CD4-positive, CD25-positive, alpha-beta regulatory T cell (primary cell): Measurements from ENCODE around the gene ROBO2. TPM values are rescaled to one million over a fixed set of nuclear protein-coding genes. Genes with fewer than 3 reads are reported as not detected.

Experiments
- ATAC-seq, 2 donors: fragments of 150-1000 bp; cut with Tn5 transposase; one replicate each; pipeline ENCODE4 v1.10.0; 2021; ENCODE audit warnings: low read depth in 2 of 2, moderate number of reproducible peaks in 2 of 2, moderate library complexity in 1 of 2
- DNase-seq, 3 donors: peaks; one replicate each; pipeline versions ENCODE4 v3.0.0 to v3.0.0-alpha.2; 2012 to 2022; ENCODE audit warnings: mixed read lengths in 1 of 3
- H3K27ac ChIP-seq: one replicate; pipeline ENCODE4 v1.7.0; 2013; ENCODE audit warnings: mild to moderate bottlenecking, low read length; ENCODE audit not compliant: insufficient read depth, poor library complexity, severe bottlenecking
- H3K27me3 ChIP-seq: one replicate; pipeline ENCODE4 v1.7.0; 2013; ENCODE audit warnings: low read length; ENCODE audit not compliant: control insufficient read depth, insufficient read depth
- H3K36me3 ChIP-seq: one replicate; pipeline ENCODE4 v1.7.0; 2013; ENCODE audit warnings: mild to moderate bottlenecking, low read length, moderate library complexity; ENCODE audit not compliant: control insufficient read depth, insufficient read depth
- H3K4me1 ChIP-seq: 2 replicates; pipeline ENCODE4 v1.7.0; 2013; ENCODE audit warnings: mild to moderate bottlenecking, low read length; ENCODE audit not compliant: insufficient read depth, control insufficient read depth, poor library complexity, severe bottlenecking
- H3K4me3 ChIP-seq: one replicate; pipeline ENCODE4 v1.7.0; 2013; ENCODE audit warnings: low read depth, mild to moderate bottlenecking, low read length, moderate library complexity
- H3K9me3 ChIP-seq, 2 experiments: 1 replicate in 1 of 2; 2 replicates in 1 of 2; pipeline ENCODE4 v1.7.0; 2013; ENCODE audit warnings: low read length in 2 of 2, mild to moderate bottlenecking in 1 of 2, moderate library complexity in 1 of 2; ENCODE audit not compliant: control insufficient read depth in 2 of 2
- H3K27ac Mint-ChIP-seq, 3 donors: one replicate each; pipeline ENCODE4 v1.8.0; 2020 to 2022; ENCODE audit warnings: mild to moderate bottlenecking in 3 of 3, mixed read lengths in 3 of 3, moderate library complexity in 2 of 3
- H3K27me3 Mint-ChIP-seq: one replicate; pipeline ENCODE4 v1.8.0; 2022; ENCODE audit warnings: mild to moderate bottlenecking, mixed read lengths
- H3K36me3 Mint-ChIP-seq: one replicate; pipeline ENCODE4 v1.8.0; 2020; ENCODE audit warnings: mixed read lengths
- H3K4me1 Mint-ChIP-seq, 4 donors: one replicate each; pipeline ENCODE4 v1.8.0; 2020 to 2022; ENCODE audit warnings: mixed read lengths in 4 of 4, mild to moderate bottlenecking in 1 of 4
- H3K4me3 Mint-ChIP-seq, 4 donors: one replicate each; pipeline ENCODE4 v1.8.0; 2020 to 2022; ENCODE audit warnings: mild to moderate bottlenecking in 4 of 4, mixed read lengths in 4 of 4, moderate library complexity in 3 of 4
- H3K9me3 Mint-ChIP-seq, 7 donors: one replicate each; pipeline ENCODE4 v1.8.0; 2020 to 2022; ENCODE audit warnings: mixed read lengths in 7 of 7, mild to moderate bottlenecking in 3 of 7, moderate library complexity in 2 of 7
- polyA plus RNA-seq, 4 donors: library from polyadenylated mRNA; unstranded; fragments of 300-500 nt; fragmentation: Illumina TruSeq; gene quantifications; one replicate each; pipeline ENCODE4 v1.2.3, GENCODE V29; 2021
- total RNA-seq: library from RNA; stranded (reverse); gene quantifications from one replicate; pipeline ENCODE4 v1.2.3, GENCODE V29; 2022

Gene ROBO2
- total and polyA plus RNA-seq, 5 donors from 2014 or later = not detected

- Histone ChIP-seq H3K27ac (no peak overlapping the region), H3K27me3 (no peaks in the 10 kb centered on the region), H3K4me1 (no peaks in the 10 kb centered on the region), H3K4me3 (no peak overlapping the region), H3K36me3 (no peaks in the 10 kb centered on the region), H3K9me3 (peaks cover 0 to 4% of the 10 kb centered on the region in 2 experiments)
- ATAC-seq (no peak), DNase-seq (no peak)
- Mint-ChIP-seq H3K27ac (no peak overlapping the region), H3K4me1 (no peaks in the 10 kb centered on the region), H3K4me3 (no peak overlapping the region), H3K9me3 (peaks cover 3 to 29% (median 12%) of the 10 kb centered on the region in 7 donors), H3K27me3 (no peaks in the 10 kb centered on the region), H3K36me3 (no peaks in the 10 kb centered on the region)
Measured at GRCh38 chr3:77026904-77027634, 12.8 kb upstream of the ROBO2 start.

DNA sequence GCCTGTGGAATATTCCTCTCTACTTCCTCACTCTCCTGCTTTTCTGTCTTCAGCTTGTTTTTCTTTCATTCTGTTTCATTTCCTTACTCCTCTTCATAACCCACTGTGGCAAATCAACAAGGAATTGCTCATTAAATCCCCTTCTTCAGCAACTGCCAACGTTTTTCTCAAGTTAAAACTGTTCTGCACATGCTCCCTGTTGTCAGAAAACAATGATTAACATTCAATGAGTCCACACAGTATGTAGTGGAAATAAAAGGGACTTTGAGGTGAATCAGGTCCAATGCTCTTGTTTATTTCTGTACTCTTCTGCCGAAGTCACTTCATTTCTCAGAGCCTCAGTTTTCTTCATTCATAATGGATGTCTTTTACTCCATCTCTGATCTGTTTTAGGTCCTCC lies 11.9 kb upstream of the ROBO2 start:
- no peak for DNase-seq

GRCh38 chr3:77038468-77038929 lies 1.4 kb upstream of the ROBO2 start:
- no peaks in the 10 kb centered on the region for H3K36me3 Mint-ChIP-seq
- H3K27ac ChIP-seq = no peak overlapping the region
- DNase-seq = peak in 1 of 3 donors; percentile 13
- no peaks in the 10 kb centered on the region for H3K4me1 ChIP-seq
- no peak for ATAC-seq
- H3K27me3 Mint-ChIP-seq = peaks cover 30% of the 10 kb centered on the region
- peaks cover 0 to 15% (median 4%) of the 10 kb centered on the region in 7 donors for H3K9me3 Mint-ChIP-seq
- peaks cover 0 to 1% of the 10 kb centered on the region in 2 experiments for H3K9me3 ChIP-seq
- peaks cover 0 to 2% (median 0%) of the 10 kb centered on the region in 4 donors for H3K4me1 Mint-ChIP-seq
- H3K4me3 Mint-ChIP-seq = no peak overlapping the region
- H3K27ac Mint-ChIP-seq = no peak overlapping the region
- H3K4me3 ChIP-seq = no peak overlapping the region
- no peaks in the 10 kb centered on the region for H3K36me3 ChIP-seq
- H3K27me3 ChIP-seq = peaks cover 2% of the 10 kb centered on the region

More for the DNA sequence above, 11.9 kb upstream of the ROBO2 start:
- no peak overlapping the region for H3K27ac ChIP-seq
- H3K27me3 ChIP-seq = no peaks in the 10 kb centered on the region
- no peaks in the 10 kb centered on the region for H3K4me1 ChIP-seq
- Mint-ChIP-seq H3K36me3 (no peaks in the 10 kb centered on the region), H3K4me1 (no peaks in the 10 kb centered on the region), H3K27me3 (no peaks in the 10 kb centered on the region), H3K4me3 (no peak overlapping the region), H3K9me3 (peaks cover 3 to 26% (median 13%) of the 10 kb centered on the region in 7 donors), H3K27ac (no peak overlapping the region)
- H3K9me3 ChIP-seq = peaks cover 0 to 4% of the 10 kb centered on the region in 2 experiments
- no peak for ATAC-seq
- H3K4me3 ChIP-seq = no peak overlapping the region
- H3K36me3 ChIP-seq = no peaks in the 10 kb centered on the region

GRCh38 chr3:77038930-77039605 lies 831 bp upstream of the ROBO2 start:
- no peak for DNase-seq
- H3K4me1 ChIP-seq = no peaks in the 10 kb centered on the region
- no peak for ATAC-seq
- no peaks in the 10 kb centered on the region for H3K36me3 Mint-ChIP-seq
- H3K4me3 ChIP-seq = no peak overlapping the region
- H3K27ac Mint-ChIP-seq = no peak overlapping the region
- H3K27me3 ChIP-seq = peaks cover 2% of the 10 kb centered on the region
- H3K9me3 Mint-ChIP-seq = peaks cover 0 to 15% (median 4%) of the 10 kb centered on the region in 7 donors
- no peaks in the 10 kb centered on the region for H3K36me3 ChIP-seq
- peak overlapping the region in 1 of 4 donors; percentile 75 for H3K4me3 Mint-ChIP-seq
- H3K27ac ChIP-seq = no peak overlapping the region
- H3K4me1 Mint-ChIP-seq = peaks cover 0 to 2% (median 0%) of the 10 kb centered on the region in 4 donors
- peaks cover 0 to 1% of the 10 kb centered on the region in 2 experiments for H3K9me3 ChIP-seq
- H3K27me3 Mint-ChIP-seq = peaks cover 30% of the 10 kb centered on the region

DNA sequence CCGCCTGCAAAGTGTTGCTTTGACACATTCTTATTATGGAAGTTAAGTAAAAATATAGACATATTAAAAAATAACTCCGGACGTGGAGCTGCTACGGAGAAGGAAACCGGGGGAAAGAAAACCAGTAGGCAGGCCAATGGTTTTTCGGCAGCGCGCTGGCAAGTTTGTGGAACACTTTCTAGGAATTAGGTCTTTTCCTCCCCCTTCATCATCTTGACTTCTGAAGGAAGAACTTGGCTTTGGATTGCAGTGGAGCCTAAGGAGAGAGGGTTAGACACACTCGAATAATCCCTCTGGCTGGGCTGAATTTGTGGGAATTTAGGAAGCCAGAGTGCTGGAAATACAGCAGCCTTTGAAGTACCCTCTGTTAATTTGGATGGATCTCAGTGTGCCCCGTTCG lies 317 bp downstream of the ROBO2 start:
- H3K4me3 Mint-ChIP-seq = no peak overlapping the region
- DNase-seq = no peak
- H3K27me3 ChIP-seq = peaks cover 2% of the 10 kb centered on the region
- H3K27ac ChIP-seq = no peak overlapping the region
- H3K27me3 Mint-ChIP-seq = peaks cover 30% of the 10 kb centered on the region
- no peak overlapping the region for H3K27ac Mint-ChIP-seq
- H3K9me3 Mint-ChIP-seq = peaks cover 0 to 9% (median 6%) of the 10 kb centered on the region in 7 donors
- H3K9me3 ChIP-seq = peaks cover 0 to 1% of the 10 kb centered on the region in 2 experiments
- H3K4me1 Mint-ChIP-seq = peaks cover 0 to 2% (median 0%) of the 10 kb centered on the region in 4 donors
- H3K4me3 ChIP-seq = no peak overlapping the region
- no peak for ATAC-seq
- no peaks in the 10 kb centered on the region for H3K4me1 ChIP-seq
- no peaks in the 10 kb centered on the region for H3K36me3 ChIP-seq
- no peaks in the 10 kb centered on the region for H3K36me3 Mint-ChIP-seq

DNA sequence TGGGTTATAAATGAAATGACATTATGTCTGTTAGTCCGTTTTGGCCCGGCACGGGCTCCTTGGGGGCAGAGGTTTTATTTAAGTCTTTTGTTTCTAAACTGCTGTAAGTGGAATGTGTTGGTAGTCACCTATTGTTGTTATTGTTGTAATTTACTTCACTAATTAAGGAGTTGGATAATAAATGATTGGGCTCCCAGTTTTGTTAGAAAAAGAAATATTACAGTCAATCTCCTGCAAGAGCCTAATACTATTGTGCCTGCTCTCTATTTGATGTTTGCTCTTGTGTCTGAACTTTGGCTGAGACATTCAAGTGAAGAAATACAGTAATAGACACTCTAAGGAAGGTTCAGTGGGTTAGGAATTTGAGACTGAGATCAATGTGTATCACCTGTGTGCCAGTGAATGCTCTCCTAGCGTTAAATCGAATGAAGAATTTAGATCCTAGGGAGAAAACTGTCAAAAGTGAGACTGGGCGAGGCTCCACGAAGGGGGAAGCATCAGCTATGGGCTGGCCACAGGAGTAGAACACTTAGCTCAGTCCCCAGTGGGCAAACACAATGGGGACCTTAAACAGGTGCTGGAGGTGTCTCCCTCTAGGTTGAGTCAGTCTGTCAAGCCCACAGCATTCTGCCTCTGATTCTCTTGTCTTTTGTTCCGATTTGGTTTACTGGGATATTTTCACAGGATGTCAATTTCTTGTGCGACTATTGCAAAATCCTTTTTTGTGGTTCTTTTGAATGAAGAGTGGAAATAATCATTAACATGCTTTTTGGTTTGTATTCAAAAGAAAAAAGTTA lies 1.2 kb downstream of the ROBO2 start:
- Mint-ChIP-seq H3K27ac (no peak overlapping the region), H3K4me3 (peak overlapping the region in 1 of 4 donors; percentile 43), H3K9me3 (peaks cover 0 to 16% (median 6%) of the 10 kb centered on the region in 7 donors), H3K4me1 (peaks cover 0 to 2% (median 0%) of the 10 kb centered on the region in 4 donors), H3K27me3 (peaks cover 30% of the 10 kb centered on the region), H3K36me3 (no peaks in the 10 kb centered on the region)
- H3K4me1 ChIP-seq = no peaks in the 10 kb centered on the region
- ATAC-seq = no peak
- peaks cover 2% of the 10 kb centered on the region for H3K27me3 ChIP-seq
- no peak overlapping the region for H3K27ac ChIP-seq
- H3K4me3 ChIP-seq = no peak overlapping the region
- H3K9me3 ChIP-seq = peaks cover 0 to 1% of the 10 kb centered on the region in 2 experiments
- no peaks in the 10 kb centered on the region for H3K36me3 ChIP-seq
- no peak for DNase-seq

DNA sequence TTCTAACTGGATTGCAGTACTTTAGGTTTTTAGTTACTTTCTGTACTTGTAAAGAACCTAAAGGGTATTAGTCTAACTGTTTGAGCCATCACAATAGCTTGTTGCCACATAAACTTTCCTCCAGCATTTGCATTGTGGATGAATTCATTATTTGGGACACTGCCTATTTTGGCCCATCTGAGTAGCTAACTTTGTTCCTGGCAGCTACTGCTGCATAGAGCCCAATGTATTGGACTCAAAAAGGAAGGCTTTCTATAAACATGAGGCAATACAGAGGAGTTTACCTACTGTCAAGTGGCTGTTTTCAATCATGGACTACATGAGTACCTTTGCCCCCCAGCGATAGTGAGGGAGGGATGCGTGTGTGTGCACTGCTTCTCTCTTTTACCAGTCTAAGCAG lies 1.9 kb downstream of the ROBO2 start:
- ATAC-seq = no peak

More for the DNA sequence above, 1.9 kb downstream of the ROBO2 start:
- Histone ChIP-seq H3K36me3 (no peaks in the 10 kb centered on the region), H3K9me3 (peaks cover 1 to 5% of the 10 kb centered on the region in 2 experiments), H3K27ac (no peak overlapping the region), H3K4me1 (no peaks in the 10 kb centered on the region), H3K27me3 (peaks cover 2% of the 10 kb centered on the region), H3K4me3 (no peak overlapping the region)
- Mint-ChIP-seq H3K27me3 (peaks cover 30% of the 10 kb centered on the region), H3K4me1 (peaks cover 0 to 2% (median 0%) of the 10 kb centered on the region in 4 donors), H3K36me3 (no peaks in the 10 kb centered on the region), H3K9me3 (peaks cover 0 to 16% (median 6%) of the 10 kb centered on the region in 7 donors), H3K4me3 (no peak overlapping the region), H3K27ac (no peak overlapping the region)
- no peak for DNase-seq
